Nephron progenitor cell (in vitro differentiated cells): Measurements from ENCODE around the gene PCDHGA11.
"Not testable (repeated sequence)": the region's sequence is repeated elsewhere in the genome, so short reads cannot be mapped to it uniquely, and the experiment has no call there.

Experiments
- DNase-seq: peaks from one replicate; pipeline ENCODE4 v3.0.0; 2021
- H3K27ac Mint-ChIP-seq: 2 replicates; pipeline ENCODE4 v1.8.0; 2021; ENCODE audit warnings: mild to moderate bottlenecking, moderate library complexity, mixed read lengths
- H3K27me3 Mint-ChIP-seq: 2 replicates; pipeline ENCODE4 v1.8.0; 2021; ENCODE audit warnings: mild to moderate bottlenecking, low read depth, mixed read lengths; ENCODE audit not compliant: poor library complexity
- H3K36me3 Mint-ChIP-seq: 2 replicates; pipeline ENCODE4 v1.8.0; 2021; ENCODE audit warnings: low read depth, mixed read lengths
- H3K4me1 Mint-ChIP-seq: 2 replicates; pipeline ENCODE4 v1.8.0; 2021; ENCODE audit warnings: mixed read lengths
- H3K4me3 Mint-ChIP-seq: 2 replicates; pipeline ENCODE4 v1.8.0; 2021; ENCODE audit warnings: mild to moderate bottlenecking, moderate library complexity, mixed read lengths
- H3K9me3 Mint-ChIP-seq: 2 replicates; pipeline ENCODE4 v1.8.0; 2021; ENCODE audit warnings: mild to moderate bottlenecking, moderate library complexity, mixed read lengths
- TF ChIP-seq, protein P1 (sequence below): fragments of 200-600 bp; sonication (generic); IDR thresholded peaks from 2 replicates; pipeline ENCODE4 v1.5.0; 2021; ENCODE audit warnings: antibody characterized with exemption

The PCDHGA11 gene

GRCh38 chr5:141411575-141411974 is 9.3 kb upstream of the PCDHGA11 start:
- no peak for DNase-seq
- no peak overlapping the region for H3K27ac Mint-ChIP-seq
- peaks cover 100% of the 10 kb centered on the region for H3K9me3 Mint-ChIP-seq
- peaks cover 23% of the 10 kb centered on the region for H3K4me1 Mint-ChIP-seq
- peaks cover 95% of the 10 kb centered on the region for H3K36me3 Mint-ChIP-seq
- H3K27me3 Mint-ChIP-seq = peaks cover 23% of the 10 kb centered on the region
- H3K4me3 Mint-ChIP-seq = peak overlapping the region; percentile 49
- TF ChIP-seq, protein P1, sequence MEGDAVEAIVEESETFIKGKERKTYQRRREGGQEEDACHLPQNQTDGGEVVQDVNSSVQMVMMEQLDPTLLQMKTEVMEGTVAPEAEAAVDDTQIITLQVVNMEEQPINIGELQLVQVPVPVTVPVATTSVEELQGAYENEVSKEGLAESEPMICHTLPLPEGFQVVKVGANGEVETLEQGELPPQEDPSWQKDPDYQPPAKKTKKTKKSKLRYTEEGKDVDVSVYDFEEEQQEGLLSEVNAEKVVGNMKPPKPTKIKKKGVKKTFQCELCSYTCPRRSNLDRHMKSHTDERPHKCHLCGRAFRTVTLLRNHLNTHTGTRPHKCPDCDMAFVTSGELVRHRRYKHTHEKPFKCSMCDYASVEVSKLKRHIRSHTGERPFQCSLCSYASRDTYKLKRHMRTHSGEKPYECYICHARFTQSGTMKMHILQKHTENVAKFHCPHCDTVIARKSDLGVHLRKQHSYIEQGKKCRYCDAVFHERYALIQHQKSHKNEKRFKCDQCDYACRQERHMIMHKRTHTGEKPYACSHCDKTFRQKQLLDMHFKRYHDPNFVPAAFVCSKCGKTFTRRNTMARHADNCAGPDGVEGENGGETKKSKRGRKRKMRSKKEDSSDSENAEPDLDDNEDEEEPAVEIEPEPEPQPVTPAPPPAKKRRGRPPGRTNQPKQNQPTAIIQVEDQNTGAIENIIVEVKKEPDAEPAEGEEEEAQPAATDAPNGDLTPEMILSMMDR = no peak

GRCh38 chr5:141412854-141413539 is 7.9 kb upstream of the PCDHGA11 start, which contains the start of gene PCDHGA10:
PCDHGA10 (plus strand) TSS chr5:141412987; CDS start chr5:141413176, 189 bp downstream.
- TF ChIP-seq, protein P1 = peak; percentile 56
- H3K36me3 Mint-ChIP-seq = peaks cover 97% of the 10 kb centered on the region
- peaks cover 26% of the 10 kb centered on the region for H3K4me1 Mint-ChIP-seq
- peak; percentile 45 for DNase-seq
- peaks cover 99% of the 10 kb centered on the region for H3K9me3 Mint-ChIP-seq
- peak within 1 kb of the TSS; percentile 81 for H3K27ac Mint-ChIP-seq
- H3K4me3 Mint-ChIP-seq = peak within 1 kb of the TSS; percentile 88
- peaks cover 26% of the 10 kb centered on the region for H3K27me3 Mint-ChIP-seq

GRCh38 chr5:141413540-141414069 is 7.2 kb upstream of the PCDHGA11 start:
- Mint-ChIP-seq H3K27ac (peak overlapping the region; percentile 81), H3K9me3 (peaks cover 99% of the 10 kb centered on the region), H3K27me3 (peaks cover 30% of the 10 kb centered on the region), H3K4me3 (peak overlapping the region; percentile 88), H3K36me3 (peaks cover 97% of the 10 kb centered on the region), H3K4me1 (peaks cover 23% of the 10 kb centered on the region)
- no peak for DNase-seq
- TF ChIP-seq, protein P1 = no peak

DNA sequence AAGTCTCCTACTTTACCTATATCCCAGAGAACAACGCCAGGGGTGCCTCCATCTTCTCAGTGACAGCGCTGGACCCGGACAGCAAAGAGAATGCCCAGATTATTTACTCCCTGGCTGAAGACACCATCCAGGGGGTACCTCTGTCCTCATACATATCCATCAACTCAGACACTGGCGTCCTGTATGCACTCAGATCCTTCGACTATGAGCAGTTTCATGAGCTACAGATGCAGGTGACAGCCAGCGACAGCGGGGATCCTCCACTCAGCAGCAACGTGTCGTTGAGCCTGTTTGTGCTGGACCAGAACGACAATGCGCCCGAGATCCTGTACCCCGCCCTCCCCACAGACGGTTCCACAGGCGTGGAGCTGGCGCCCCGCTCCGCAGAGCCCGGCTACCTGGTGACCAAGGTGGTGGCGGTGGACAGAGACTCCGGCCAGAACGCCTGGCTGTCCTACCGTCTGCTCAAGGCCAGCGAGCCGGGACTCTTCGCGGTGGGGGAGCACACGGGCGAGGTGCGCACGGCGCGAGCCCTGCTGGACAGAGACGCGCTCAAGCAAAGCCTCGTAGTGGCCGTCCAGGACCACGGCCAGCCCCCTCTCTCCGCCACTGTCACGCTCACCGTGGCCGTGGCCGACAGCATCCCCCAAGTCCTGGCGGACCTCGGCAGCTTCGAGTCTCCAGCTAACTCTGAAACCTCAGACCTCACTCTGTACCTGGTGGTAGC is 6.1 kb upstream of the PCDHGA11 start:
- Mint-ChIP-seq H3K36me3 (peaks cover 97% of the 10 kb centered on the region), H3K4me1 (peaks cover 17% of the 10 kb centered on the region), H3K27me3 (peaks cover 25% of the 10 kb centered on the region), H3K9me3 (peaks cover 99% of the 10 kb centered on the region), H3K4me3 (peak overlapping the region; percentile 39)
- not testable (repeated sequence) for H3K27ac Mint-ChIP-seq, DNase-seq

DNA sequence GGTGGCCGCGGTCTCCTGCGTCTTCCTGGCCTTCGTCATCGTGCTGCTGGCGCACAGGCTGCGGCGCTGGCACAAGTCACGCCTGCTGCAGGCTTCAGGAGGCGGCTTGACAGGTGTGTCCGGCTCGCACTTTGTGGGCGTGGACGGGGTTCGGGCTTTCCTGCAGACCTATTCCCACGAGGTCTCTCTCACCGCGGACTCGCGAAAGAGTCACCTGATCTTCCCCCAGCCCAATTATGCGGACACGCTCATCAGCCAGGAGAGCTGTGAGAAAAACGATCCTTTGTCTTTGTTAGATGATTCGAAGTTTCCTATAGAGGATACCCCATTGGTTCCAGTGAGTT is 5.6 kb upstream of the PCDHGA11 start:
- H3K36me3 Mint-ChIP-seq = peaks cover 97% of the 10 kb centered on the region
- not testable (repeated sequence) for DNase-seq, H3K27ac Mint-ChIP-seq
- H3K27me3 Mint-ChIP-seq = peaks cover 25% of the 10 kb centered on the region
- H3K9me3 Mint-ChIP-seq = peaks cover 99% of the 10 kb centered on the region
- peaks cover 16% of the 10 kb centered on the region for H3K4me1 Mint-ChIP-seq
- H3K4me3 Mint-ChIP-seq = peak overlapping the region; percentile 25

DNA sequence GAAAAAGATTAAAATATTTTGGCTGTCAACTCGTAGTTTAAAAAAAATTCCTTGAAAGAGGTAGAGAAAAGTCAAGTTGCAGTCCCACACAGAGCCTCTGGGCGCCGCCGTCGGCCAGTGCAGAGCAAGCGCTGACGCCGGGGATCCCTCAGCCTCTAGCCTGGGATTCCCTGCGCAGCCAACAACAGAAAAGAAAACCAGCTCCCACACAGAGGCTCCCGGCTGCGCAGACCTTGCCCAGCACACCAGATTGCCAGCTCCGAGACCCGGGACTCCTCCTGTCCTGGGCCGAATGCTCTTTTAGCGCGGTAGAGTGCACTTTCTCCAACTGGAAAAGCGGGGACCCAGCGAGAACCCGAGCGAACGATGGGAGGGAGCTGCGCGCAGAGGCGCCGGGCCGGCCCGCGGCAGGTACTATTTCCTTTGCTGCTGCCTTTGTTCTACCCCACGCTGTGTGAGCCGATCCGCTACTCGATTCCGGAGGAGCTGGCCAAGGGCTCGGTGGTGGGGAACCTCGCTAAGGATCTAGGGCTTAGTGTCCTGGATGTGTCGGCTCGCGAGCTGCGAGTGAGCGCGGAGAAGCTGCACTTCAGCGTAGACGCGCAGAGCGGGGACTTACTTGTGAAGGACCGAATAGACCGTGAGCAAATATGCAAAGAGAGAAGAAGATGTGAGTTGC is 3.2 kb upstream of the PCDHGA11 start, which contains the start of gene PCDHGB7:
Gene PCDHGB7, plus strand, starts transcription at position 184 of the 679 bp plus-strand sequence. Its CDS starts 183 bp downstream, at position 367.
- Mint-ChIP-seq H3K4me1 (peaks cover 13% of the 10 kb centered on the region), H3K9me3 (peaks cover 99% of the 10 kb centered on the region), H3K4me3 (peak within 1 kb of the TSS; percentile 80), H3K36me3 (peaks cover 98% of the 10 kb centered on the region), H3K27ac (peak within 1 kb of the TSS; percentile 92), H3K27me3 (peaks cover 30% of the 10 kb centered on the region)
- TF ChIP-seq, protein P1 = peak; percentile 45
- DNase-seq = peak; percentile 46
